CD14-positive monocyte (primary cell): ENCODE results near the gene CLEC1A. TPM values are rescaled to one million over a fixed set of nuclear protein-coding genes. Genes with fewer than 3 reads are reported as not detected.

ENCODE experiments used
- DNase-seq, 3 donors: peaks; one replicate each; pipeline ENCODE4 v3.0.0-alpha.2; 2011 to 2022
- H2AFZ ChIP-seq: 2 replicates; pipeline ENCODE4 v1.6.0; 2012; ENCODE audit warnings: mild to moderate bottlenecking, low read depth, low read length, inconsistent platforms; ENCODE audit not compliant: insufficient read depth, poor library complexity, severe bottlenecking
- H3K27ac ChIP-seq, 2 donors: 1 replicate in 1 of 2; 2 replicates in 1 of 2; pipeline ENCODE4 v1.5.1; 2012 to 2013; ENCODE audit warnings: low read length in 2 of 2, control low read depth in 1 of 2, inconsistent platforms in 1 of 2, low read depth in 1 of 2, mild to moderate bottlenecking in 1 of 2
- H3K27me3 ChIP-seq, 2 donors: one replicate each; pipeline versions ENCODE4 v1.6.0 to v1.6.1; 2011 to 2013; ENCODE audit warnings: low read length in 2 of 2; ENCODE audit not compliant: control insufficient read depth in 2 of 2, insufficient read depth in 2 of 2
- H3K36me3 ChIP-seq, 2 donors: replicated peaks in 1 of 2; 1 replicate in 1 of 2; 2 replicates in 1 of 2; pipeline versions ENCODE4 v1.5.1 to v1.6.1; 2012 to 2013; ENCODE audit warnings: low read length in 2 of 2, control low read depth in 1 of 2, inconsistent platforms in 1 of 2, mild to moderate bottlenecking in 1 of 2; ENCODE audit not compliant: insufficient read depth in 2 of 2, control insufficient read depth in 1 of 2
- H3K4me1 ChIP-seq, 2 donors: 1 replicate in 1 of 2; 2 replicates in 1 of 2; pipeline versions ENCODE4 v1.5.1 to v1.6.1; 2012 to 2013; ENCODE audit warnings: low read length in 2 of 2, control low read depth in 1 of 2, inconsistent platforms in 1 of 2, mild to moderate bottlenecking in 1 of 2, moderate library complexity in 1 of 2; ENCODE audit not compliant: insufficient read depth in 2 of 2, control insufficient read depth in 1 of 2
- H3K4me2 ChIP-seq: replicated peaks from 2 replicates; pipeline ENCODE3; 2012; ENCODE audit warnings: low read length, moderate library complexity, mild to moderate bottlenecking; ENCODE audit not compliant: poor library complexity, severe bottlenecking; ENCODE audit errors: extremely low read depth
- H3K4me3 ChIP-seq, 3 experiments: fragments of 200-600 bp in 1 of 3; sonication (generic) in 1 of 3; replicated peaks in 1 of 3; 1 replicate in 2 of 3; 2 replicates in 1 of 3; pipeline ENCODE4 v1.5.1; 2011 to 2013; ENCODE audit warnings: low read length in 3 of 3, mild to moderate bottlenecking in 3 of 3, control low read depth in 2 of 3, low read depth in 2 of 3, inconsistent platforms in 1 of 3, moderate library complexity in 1 of 3
- H3K79me2 ChIP-seq: 2 replicates; pipeline ENCODE4 v1.6.0; 2012; ENCODE audit warnings: mild to moderate bottlenecking, control low read depth, inconsistent platforms, low read length, moderate library complexity; ENCODE audit not compliant: insufficient read depth
- H3K9ac ChIP-seq: 2 replicates; pipeline ENCODE4 v1.6.0; 2017; ENCODE audit warnings: low read length, mild to moderate bottlenecking; ENCODE audit not compliant: insufficient read depth, poor library complexity, severe bottlenecking
- H3K9me3 ChIP-seq, 2 donors: replicated peaks in 1 of 2; 1 replicate in 1 of 2; 2 replicates in 1 of 2; pipeline versions ENCODE4 v1.5.1 to v1.6.1; 2012 to 2013; ENCODE audit warnings: low read length in 2 of 2, control low read depth in 1 of 2; ENCODE audit not compliant: control insufficient read depth in 1 of 2, insufficient read depth in 1 of 2
- H4K20me1 ChIP-seq: 2 replicates; pipeline ENCODE4 v1.6.0; 2012; ENCODE audit warnings: mild to moderate bottlenecking, low read length, control low read depth, moderate library complexity; ENCODE audit not compliant: insufficient read depth
- H3K27ac Mint-ChIP-seq, 7 donors: one replicate each; pipeline ENCODE4 v1.8.0; 2020; ENCODE audit warnings: mild to moderate bottlenecking in 7 of 7, mixed read lengths in 7 of 7, moderate library complexity in 6 of 7, inconsistent platforms in 2 of 7
- H3K27me3 Mint-ChIP-seq, 3 donors: one replicate each; pipeline ENCODE4 v1.8.0; 2021 to 2022; ENCODE audit warnings: low read depth in 3 of 3, mild to moderate bottlenecking in 3 of 3, mixed read lengths in 3 of 3, moderate library complexity in 3 of 3, inconsistent platforms in 1 of 3
- H3K36me3 Mint-ChIP-seq, 2 donors: one replicate each; pipeline ENCODE4 v1.8.0; 2020; ENCODE audit warnings: mixed read lengths in 2 of 2, inconsistent platforms in 1 of 2, mild to moderate bottlenecking in 1 of 2
- H3K4me1 Mint-ChIP-seq: one replicate; pipeline ENCODE4 v1.8.0; 2020; ENCODE audit warnings: mild to moderate bottlenecking, mixed read lengths
- H3K4me3 Mint-ChIP-seq, 2 donors: one replicate each; pipeline ENCODE4 v1.8.0; 2020; ENCODE audit warnings: mild to moderate bottlenecking in 2 of 2, mixed read lengths in 2 of 2, moderate library complexity in 1 of 2
- H3K9me3 Mint-ChIP-seq, 7 donors: one replicate each; pipeline ENCODE4 v1.8.0; 2020 to 2022; ENCODE audit warnings: mixed read lengths in 7 of 7, mild to moderate bottlenecking in 6 of 7, moderate library complexity in 6 of 7, inconsistent platforms in 2 of 7
- WGBS: methylation state at CpG from one replicate; pipeline ENCODE4 v1.1.5; 2013; ENCODE audit warnings: missing lambda C conversion rate; ENCODE audit not compliant: insufficient coverage; 5-methylcytosine and 5-hydroxymethylcytosine counted together
- intact Hi-C, 2 donors: fragments of 100-400 bp; cut with micrococcal nuclease; formaldehyde crosslinking; loops; one replicate each; pipeline versions ENCODE4 v1.15.0 to v1.15.1; 2023
- polyA plus RNA-seq, 3 donors: library from polyadenylated mRNA; depleted of rRNA in 1 of 3; unstranded in 2 of 3; stranded (reverse) in 1 of 3; fragments of 300-500 nt in 2 of 3; fragments of >200 nt in 1 of 3; fragmentation: Illumina TruSeq in 2 of 3; gene quantifications; 1 replicate in 2 of 3; 2 replicates in 1 of 3; pipeline ENCODE4 v1.2.3, GENCODE V29; 2012 to 2021
- TF ChIP-seq, protein P1 (sequence below): fragments of 200-600 bp; IDR thresholded peaks from one replicate; pipeline ENCODE4 v1.8.0; 2022; ENCODE audit warnings: antibody characterized with exemption, mild to moderate bottlenecking

The CLEC1A gene
- polyA plus RNA-seq, 3 donors, result 0.90 to 7.9 (median 1.1) TPM

DNA sequence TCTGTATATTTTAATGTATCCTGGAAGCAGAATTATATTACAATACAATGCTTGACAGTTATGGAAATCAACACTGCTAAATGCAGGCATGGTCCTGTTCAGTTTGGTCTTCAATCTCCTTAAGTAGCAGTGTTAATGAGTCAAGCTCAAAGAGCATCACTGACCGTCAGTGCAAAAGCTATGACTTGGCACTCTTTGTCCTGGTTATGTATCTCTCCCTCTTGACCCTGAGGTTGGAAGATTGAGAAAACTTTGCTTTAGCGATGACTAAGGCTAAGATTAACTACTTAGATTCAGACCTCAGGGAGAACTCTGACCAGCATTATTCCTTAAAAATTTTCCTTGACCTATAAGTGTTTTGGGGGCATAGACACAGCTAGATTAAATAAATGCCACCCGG, 20.3 kb upstream of the CLEC1A start:
- Mint-ChIP-seq H3K4me3 (peak overlapping the region in 1 of 2 donors; percentile 27), H3K27me3 (peaks cover 0 to 2% (median 0%) of the 10 kb centered on the region in 3 donors), H3K27ac (peak overlapping the region; percentile 90 to 98 (median 95)), H3K36me3 (peaks cover 60 to 92% of the 10 kb centered on the region in 2 donors), H3K9me3 (peaks cover 0 to 4% (median 3%) of the 10 kb centered on the region in 7 donors), H3K4me1 (peaks cover 41% of the 10 kb centered on the region)
- WGBS, result no CpG with 5 or more reads among the region's 3 CpGs
- H2AFZ ChIP-seq, result no peak overlapping the region
- H3K4me3 ChIP-seq, result peak overlapping the region in 1 of 3 experiments; percentile 64
- H3K9me3 ChIP-seq, result no peaks in the 10 kb centered on the region
- TF ChIP-seq, protein P1, sequence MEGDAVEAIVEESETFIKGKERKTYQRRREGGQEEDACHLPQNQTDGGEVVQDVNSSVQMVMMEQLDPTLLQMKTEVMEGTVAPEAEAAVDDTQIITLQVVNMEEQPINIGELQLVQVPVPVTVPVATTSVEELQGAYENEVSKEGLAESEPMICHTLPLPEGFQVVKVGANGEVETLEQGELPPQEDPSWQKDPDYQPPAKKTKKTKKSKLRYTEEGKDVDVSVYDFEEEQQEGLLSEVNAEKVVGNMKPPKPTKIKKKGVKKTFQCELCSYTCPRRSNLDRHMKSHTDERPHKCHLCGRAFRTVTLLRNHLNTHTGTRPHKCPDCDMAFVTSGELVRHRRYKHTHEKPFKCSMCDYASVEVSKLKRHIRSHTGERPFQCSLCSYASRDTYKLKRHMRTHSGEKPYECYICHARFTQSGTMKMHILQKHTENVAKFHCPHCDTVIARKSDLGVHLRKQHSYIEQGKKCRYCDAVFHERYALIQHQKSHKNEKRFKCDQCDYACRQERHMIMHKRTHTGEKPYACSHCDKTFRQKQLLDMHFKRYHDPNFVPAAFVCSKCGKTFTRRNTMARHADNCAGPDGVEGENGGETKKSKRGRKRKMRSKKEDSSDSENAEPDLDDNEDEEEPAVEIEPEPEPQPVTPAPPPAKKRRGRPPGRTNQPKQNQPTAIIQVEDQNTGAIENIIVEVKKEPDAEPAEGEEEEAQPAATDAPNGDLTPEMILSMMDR, result no peak
- H3K4me2 ChIP-seq, result peak overlapping the region; percentile 57
- intact Hi-C loops, result no loop called here
- no peaks in the 10 kb centered on the region for H3K27me3 ChIP-seq
- peaks cover 43 to 58% of the 10 kb centered on the region in 2 donors for H3K4me1 ChIP-seq
- H3K79me2 ChIP-seq, result peaks cover 30% of the 10 kb centered on the region
- peak overlapping the region in 1 of 2 donors; percentile 87 for H3K27ac ChIP-seq
- H3K9ac ChIP-seq, result no peak overlapping the region
- DNase-seq, result peak; percentile 69 to 84 (median 82)
- H4K20me1 ChIP-seq, result no peaks in the 10 kb centered on the region
- peaks cover 66 to 74% of the 10 kb centered on the region in 2 donors for H3K36me3 ChIP-seq

DNA sequence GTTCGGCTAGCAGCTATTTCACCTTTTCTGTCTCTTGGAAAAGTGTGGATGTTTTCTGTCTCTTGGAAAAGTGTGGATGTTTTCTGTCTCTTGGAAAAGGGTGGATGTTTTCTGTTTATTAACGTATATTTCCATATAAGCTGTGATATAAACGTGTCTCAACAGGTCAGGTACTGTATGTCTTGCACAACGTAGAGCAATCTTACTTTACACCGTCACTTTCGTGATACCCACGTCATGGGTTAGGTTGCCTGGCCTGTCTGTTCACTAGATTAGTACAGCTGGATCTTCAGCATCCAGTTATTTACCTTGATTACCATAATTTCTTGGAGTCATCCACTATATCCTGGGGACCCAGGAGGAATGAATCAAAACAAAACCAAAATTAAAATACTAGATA, 17.1 kb upstream of the CLEC1A start:
- 96% methylated on average over 6 of the region's 7 CpGs for WGBS
- no peak for DNase-seq
- Histone ChIP-seq H3K9me3 (peaks cover 9 to 14% of the 10 kb centered on the region in 2 donors), H3K36me3 (peaks cover 52 to 65% of the 10 kb centered on the region in 2 donors), H2AFZ (no peak overlapping the region), H3K4me1 (peaks cover 21 to 26% of the 10 kb centered on the region in 2 donors), H4K20me1 (no peaks in the 10 kb centered on the region), H3K4me2 (no peak overlapping the region), H3K27ac (no peak overlapping the region), H3K27me3 (no peaks in the 10 kb centered on the region), H3K79me2 (peaks cover 15% of the 10 kb centered on the region), H3K9ac (no peak overlapping the region), H3K4me3 (no peak overlapping the region)
- Mint-ChIP-seq H3K27me3 (peaks cover 0 to 4% (median 2%) of the 10 kb centered on the region in 3 donors), H3K27ac (no peak overlapping the region), H3K36me3 (peaks cover 65 to 90% of the 10 kb centered on the region in 2 donors), H3K9me3 (peaks cover 13 to 21% (median 15%) of the 10 kb centered on the region in 7 donors), H3K4me1 (peaks cover 27% of the 10 kb centered on the region), H3K4me3 (no peak overlapping the region)
- intact Hi-C loops, result no loop called here
- TF ChIP-seq, protein P1, result no peak
